EL (cell line): Measurements from ENCODE around the gene PPIL4.
"Not testable (repeated sequence)": the region's sequence is repeated elsewhere in the genome, so short reads cannot be mapped to it uniquely, and the experiment has no call there.

ENCODE experiments used
- DNase-seq: peaks from one replicate; pipeline ENCODE4 v3.0.0-alpha.2; 2016

PPIL4 gene

GRCh38 chr6:149483334-149483725 lies 62.5 kb downstream of the PPIL4 start:
- no peak for DNase-seq

- DNase-seq = no peak
These were observed 63.1 kb downstream of the PPIL4 start for GRCh38 chr6:149482545-149483333.

GRCh38 chr6:149480502-149481280 lies 65.2 kb downstream of the PPIL4 start:
- no peak for DNase-seq

- no peak for DNase-seq
These were observed 67.1 kb downstream of the PPIL4 start for GRCh38 chr6:149478631-149479314.

GRCh38 chr6:149477544-149477943 lies 68.3 kb downstream of the PPIL4 start:
- no peak for DNase-seq

GRCh38 chr6:149476789-149477455 lies 68.9 kb downstream of the PPIL4 start:
- no peak for DNase-seq

GRCh38 chr6:149474108-149474935 lies 71.5 kb downstream of the PPIL4 start:
- DNase-seq = no peak

- no peak for DNase-seq
These were observed 72.5 kb downstream of the PPIL4 start for GRCh38 chr6:149473080-149474052.

- DNase-seq = no peak
These were observed 73.6 kb downstream of the PPIL4 start for GRCh38 chr6:149472241-149472640.

GRCh38 chr6:149471801-149472200 lies 74.0 kb downstream of the PPIL4 start:
- no peak for DNase-seq

GRCh38 chr6:149470948-149471347 lies 74.9 kb downstream of the PPIL4 start:
- no peak for DNase-seq

- DNase-seq = no peak
These were observed 77.7 kb downstream of the PPIL4 start for GRCh38 chr6:149468179-149468578.

- DNase-seq = no peak
These were observed 78.6 kb downstream of the PPIL4 start for GRCh38 chr6:149467265-149467664.

GRCh38 chr6:149464411-149464810 lies 81.4 kb downstream of the PPIL4 start:
- no peak for DNase-seq

- no peak for DNase-seq
These were observed 82.1 kb downstream of the PPIL4 start for GRCh38 chr6:149463781-149464180.

GRCh38 chr6:149462712-149463111 lies 83.1 kb downstream of the PPIL4 start:
- DNase-seq = not testable (repeated sequence)

GRCh38 chr6:149461670-149462069 lies 84.2 kb downstream of the PPIL4 start:
- no peak for DNase-seq

GRCh38 chr6:149460249-149460648 lies 85.6 kb downstream of the PPIL4 start:
- DNase-seq = not testable (repeated sequence)

- peak; percentile 70 for DNase-seq
These were observed 86.1 kb downstream of the PPIL4 start for GRCh38 chr6:149459761-149460160.

GRCh38 chr6:149458806-149459205 lies 87.0 kb downstream of the PPIL4 start:
- no peak for DNase-seq

GRCh38 chr6:149458196-149458595 lies 87.6 kb downstream of the PPIL4 start:
- no peak for DNase-seq
